Skeletal muscle tissue (tissue), 4 donors: Measurements from ENCODE around the gene STMN3. TPM values are rescaled to one million over a fixed set of nuclear protein-coding genes. Genes with fewer than 3 reads are reported as not detected.

Experiments used
- H3K27ac ChIP-seq: one replicate; pipeline ENCODE4 v1.7.0; 2013; ENCODE audit warnings: mild to moderate bottlenecking, low read depth, low read length, inconsistent platforms
- H3K27me3 ChIP-seq, 3 donors: one replicate each; pipeline ENCODE4 v1.7.0; 2013; ENCODE audit warnings: low read length in 3 of 3; ENCODE audit not compliant: control insufficient read depth in 3 of 3, insufficient read depth in 3 of 3
- H3K36me3 ChIP-seq, 3 donors: one replicate each; pipeline ENCODE4 v1.7.0; 2013; ENCODE audit warnings: low read length in 3 of 3; ENCODE audit not compliant: control insufficient read depth in 3 of 3, insufficient read depth in 3 of 3
- H3K4me1 ChIP-seq, 3 donors: one replicate each; pipeline ENCODE4 v1.7.0; 2013; ENCODE audit warnings: low read length in 3 of 3, mild to moderate bottlenecking in 3 of 3; ENCODE audit not compliant: control insufficient read depth in 3 of 3, insufficient read depth in 3 of 3
- H3K4me3 ChIP-seq, 3 donors: one replicate each; pipeline ENCODE4 v1.7.0; 2013; ENCODE audit warnings: low read length in 3 of 3
- H3K9ac ChIP-seq, 3 donors: one replicate each; pipeline ENCODE4 v1.7.0; 2013; ENCODE audit warnings: low read length in 3 of 3, mild to moderate bottlenecking in 3 of 3, moderate library complexity in 2 of 3, low read depth in 1 of 3
- H3K9me3 ChIP-seq, 3 donors: one replicate each; pipeline ENCODE4 v1.7.0; 2013; ENCODE audit warnings: low read length in 3 of 3; ENCODE audit not compliant: control insufficient read depth in 3 of 3
- total RNA-seq: library from RNA; depleted of rRNA; stranded (reverse); fragments of >200 nt; gene quantifications from one replicate; pipeline ENCODE4 v1.2.3, GENCODE V29; 2014
- donor health status: Osteomylitis.

STMN3 gene
- total RNA-seq, 1 donor from 2014 or later: 10.4 TPM

DNA sequence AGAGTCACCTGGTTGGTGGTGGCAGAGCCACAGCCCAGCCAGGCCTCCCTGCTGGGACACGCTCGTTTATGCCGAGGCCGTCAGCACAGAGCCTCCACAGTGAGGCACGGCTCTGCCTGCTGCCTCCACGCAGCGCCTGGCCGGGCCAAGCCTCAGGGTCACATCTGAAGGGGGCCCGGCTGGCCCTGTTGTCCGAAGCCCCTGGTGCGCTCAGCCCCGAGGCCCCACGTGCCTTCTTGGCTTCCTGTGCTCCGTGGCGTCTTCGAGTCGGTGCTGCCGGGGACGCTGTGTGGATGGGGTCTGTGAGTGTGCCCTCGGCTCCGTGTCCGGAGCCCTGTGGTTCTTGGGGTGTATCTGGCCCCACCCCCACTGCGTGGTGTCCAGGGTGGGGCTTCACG, 32.9 kb upstream of the STMN3 start:
- peaks cover 0 to 4% (median 2%) of the 10 kb centered on the region in 3 donors for H3K36me3 ChIP-seq
- no peaks in the 10 kb centered on the region for H3K9me3 ChIP-seq
- peak overlapping the region; percentile 32 to 65 (median 57) for H3K9ac ChIP-seq
- H3K27ac ChIP-seq: peak overlapping the region; percentile 93
- no peak overlapping the region for H3K4me3 ChIP-seq
- H3K27me3 ChIP-seq: no peaks in the 10 kb centered on the region
- peaks cover 41 to 55% (median 46%) of the 10 kb centered on the region in 3 donors for H3K4me1 ChIP-seq

DNA sequence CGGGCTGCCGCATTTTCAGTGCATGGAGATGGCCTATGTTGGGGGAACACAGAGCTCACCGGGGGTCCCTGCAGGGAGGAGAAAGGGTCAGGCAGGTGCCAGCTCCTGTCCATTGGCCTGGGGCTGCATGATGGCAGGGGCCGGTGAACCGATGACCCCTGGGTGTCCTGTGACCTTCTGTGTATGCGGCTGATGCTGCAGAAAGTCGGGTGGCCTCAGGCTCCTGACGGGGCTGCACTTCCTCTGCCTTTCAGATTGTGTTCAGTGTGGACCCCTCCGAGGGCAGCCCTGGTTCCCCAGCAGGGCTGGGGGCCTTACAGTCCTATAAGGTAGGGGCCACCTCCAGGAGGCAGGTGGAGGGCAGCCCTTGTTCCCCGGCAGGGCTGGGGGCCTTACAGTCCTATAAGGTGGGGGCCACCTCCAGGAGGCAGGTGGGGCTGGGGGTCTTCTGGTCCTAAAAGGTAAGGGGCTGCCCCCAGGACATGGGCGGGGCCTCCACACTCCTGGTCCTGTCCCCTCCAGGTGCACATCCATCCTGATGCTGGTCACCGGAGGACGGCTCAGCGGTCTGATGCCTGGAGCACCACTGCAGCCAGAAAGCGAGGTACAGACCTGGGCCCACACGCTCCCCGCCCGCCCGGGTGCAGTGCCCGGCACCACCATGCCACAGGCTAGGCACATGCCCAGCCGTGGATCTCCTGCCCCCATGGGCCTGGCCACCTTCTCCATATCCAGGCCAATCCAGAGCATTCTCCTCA, 32.2 kb upstream of the STMN3 start:
- Histone ChIP-seq H3K9ac (peak overlapping the region in 2 of 3 donors; percentile 32 to 57), H3K4me3 (no peak overlapping the region), H3K27ac (peak overlapping the region; percentile 93), H3K9me3 (no peaks in the 10 kb centered on the region), H3K4me1 (peaks cover 41 to 55% (median 46%) of the 10 kb centered on the region in 3 donors), H3K36me3 (peaks cover 0 to 4% (median 2%) of the 10 kb centered on the region in 3 donors), H3K27me3 (no peaks in the 10 kb centered on the region)

DNA sequence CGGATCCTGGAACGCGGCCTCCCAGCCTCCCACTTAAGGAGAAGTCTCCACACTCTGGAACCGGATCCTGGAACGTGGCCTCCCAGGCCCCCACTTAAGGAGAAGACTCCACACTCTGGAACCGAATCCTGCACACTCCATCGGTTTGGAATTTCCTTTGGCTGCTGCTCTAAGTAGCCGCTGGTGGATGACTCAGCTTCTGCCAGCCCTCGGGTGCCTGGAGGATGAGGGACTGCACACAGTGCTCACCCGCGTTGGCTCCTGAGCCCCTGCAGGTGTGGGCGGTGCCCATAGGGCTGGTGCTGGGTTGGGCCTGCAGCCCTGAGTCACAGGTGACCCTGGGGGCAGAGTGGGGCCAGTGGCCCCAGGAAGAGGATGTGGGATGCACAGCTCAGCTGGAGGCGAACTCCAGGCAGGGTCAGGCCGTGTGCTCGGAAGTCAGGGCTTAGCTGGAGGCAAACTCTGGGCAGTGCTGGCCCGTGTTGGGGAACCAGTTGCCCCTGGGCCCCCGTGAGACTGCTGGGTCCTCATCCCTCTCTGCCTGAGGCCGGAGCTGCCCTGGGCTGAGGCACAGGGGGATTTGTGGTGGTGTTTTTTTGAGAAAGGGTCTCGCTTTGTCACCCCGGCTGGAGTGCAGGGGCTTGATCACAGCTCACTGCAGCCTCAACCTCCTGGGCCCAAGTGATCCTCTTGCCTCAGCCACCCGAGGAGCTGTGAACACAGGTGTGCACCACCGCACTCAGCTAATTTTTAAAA, 29.3 kb upstream of the STMN3 start:
- H3K4me1 ChIP-seq: peaks cover 35 to 44% (median 36%) of the 10 kb centered on the region in 3 donors
- H3K9ac ChIP-seq: peak overlapping the region in 2 of 3 donors; percentile 50 to 51

GRCh38 chr20:63681609-63682142, 28.5 kb upstream of the STMN3 start:
- Histone ChIP-seq H3K4me1 (peaks cover 26 to 35% (median 27%) of the 10 kb centered on the region in 3 donors), H3K36me3 (peaks cover 12 to 24% (median 22%) of the 10 kb centered on the region in 3 donors), H3K27me3 (no peaks in the 10 kb centered on the region), H3K4me3 (no peak overlapping the region), H3K9ac (peak overlapping the region in 1 of 3 donors; percentile 16), H3K27ac (peak overlapping the region; percentile 79), H3K9me3 (no peaks in the 10 kb centered on the region)

More for the DNA sequence above, 29.3 kb upstream of the STMN3 start:
- no peaks in the 10 kb centered on the region for H3K9me3 ChIP-seq
- H3K27ac ChIP-seq: peak overlapping the region; percentile 79
- peaks cover 12 to 22% (median 18%) of the 10 kb centered on the region in 3 donors for H3K36me3 ChIP-seq
- no peaks in the 10 kb centered on the region for H3K27me3 ChIP-seq
- no peak overlapping the region for H3K4me3 ChIP-seq

- Histone ChIP-seq H3K4me1 (peaks cover 20 to 29% (median 21%) of the 10 kb centered on the region in 3 donors), H3K4me3 (no peak overlapping the region), H3K9ac (no peak overlapping the region), H3K36me3 (peaks cover 15 to 28% (median 26%) of the 10 kb centered on the region in 3 donors), H3K27me3 (no peaks in the 10 kb centered on the region), H3K9me3 (no peaks in the 10 kb centered on the region), H3K27ac (no peak overlapping the region)
Measured at GRCh38 chr20:63680857-63681608, 27.8 kb upstream of the STMN3 start.

GRCh38 chr20:63680427-63680826, 27.2 kb upstream of the STMN3 start:
- H3K9ac ChIP-seq: no peak overlapping the region
- H3K36me3 ChIP-seq: peaks cover 19 to 34% (median 29%) of the 10 kb centered on the region in 3 donors
- H3K27ac ChIP-seq: no peak overlapping the region
- peaks cover 15 to 23% (median 16%) of the 10 kb centered on the region in 3 donors for H3K4me1 ChIP-seq
- H3K27me3 ChIP-seq: no peaks in the 10 kb centered on the region
- no peak overlapping the region for H3K4me3 ChIP-seq
- no peaks in the 10 kb centered on the region for H3K9me3 ChIP-seq

DNA sequence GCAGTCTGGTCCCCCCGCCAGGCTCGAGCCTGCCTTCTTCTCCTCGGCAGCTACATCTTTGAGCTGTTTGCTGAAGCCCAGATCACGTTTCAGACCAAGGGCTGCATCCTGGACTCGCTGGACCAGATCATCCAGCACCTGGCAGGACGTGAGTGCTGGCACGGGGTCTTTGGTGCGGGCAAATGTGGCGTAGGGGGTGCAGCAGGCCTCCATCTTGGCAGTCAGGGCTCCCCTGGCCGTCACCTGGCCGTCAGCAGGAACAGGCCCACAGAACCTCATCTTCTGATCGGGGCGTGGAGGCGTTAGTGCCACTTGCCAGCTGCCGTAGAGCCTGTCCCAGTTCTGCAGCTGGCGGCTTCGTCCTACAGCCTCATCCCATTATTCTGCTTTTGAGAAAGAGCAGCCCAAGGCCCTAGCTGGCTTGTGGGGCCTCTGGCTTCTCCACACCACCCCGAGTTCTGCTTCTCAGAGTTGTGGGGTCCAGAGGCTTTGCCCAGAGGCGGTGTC, 26.6 kb upstream of the STMN3 start:
- Histone ChIP-seq H3K4me3 (no peak overlapping the region), H3K36me3 (peaks cover 21 to 37% (median 29%) of the 10 kb centered on the region in 3 donors), H3K4me1 (peaks cover 14 to 19% (median 16%) of the 10 kb centered on the region in 3 donors), H3K9ac (no peak overlapping the region), H3K27me3 (no peaks in the 10 kb centered on the region), H3K9me3 (no peaks in the 10 kb centered on the region), H3K27ac (no peak overlapping the region)

DNA sequence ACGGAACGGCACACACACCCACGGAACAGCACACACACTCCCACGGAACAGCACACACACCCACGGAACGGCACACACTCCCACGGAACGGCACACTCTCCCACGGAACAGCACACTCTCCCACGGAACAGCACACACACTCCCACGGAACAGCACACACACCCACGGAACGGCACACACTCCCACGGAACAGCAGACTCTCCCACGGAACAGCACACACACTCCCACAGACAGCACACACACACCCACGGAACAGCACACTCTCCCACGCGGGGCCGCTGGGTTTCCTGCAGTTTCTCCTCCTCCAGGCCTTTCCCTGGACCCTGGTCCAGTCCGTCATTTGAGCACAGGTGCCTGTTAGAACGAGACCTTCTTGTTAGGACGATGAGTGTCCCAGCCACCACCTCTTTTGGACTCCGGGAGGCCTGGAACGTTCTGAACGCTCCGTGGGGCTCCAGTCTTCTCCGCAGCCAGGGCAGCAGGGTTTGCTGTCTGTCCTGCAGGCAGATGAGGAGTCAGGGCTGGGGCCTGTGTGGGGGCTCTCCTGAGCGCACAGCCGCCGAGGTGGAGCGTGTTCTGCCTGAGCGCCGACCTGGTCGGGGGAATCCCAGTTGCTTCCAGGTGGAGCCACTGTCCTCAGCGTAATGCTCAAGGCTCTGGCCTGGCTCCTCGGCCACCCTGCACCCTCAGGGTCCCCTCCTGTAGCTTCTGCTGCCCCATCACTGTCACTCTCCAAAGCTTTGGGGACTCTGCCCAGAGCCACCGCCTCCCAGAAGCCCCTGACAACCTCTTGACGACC, 25.6 kb upstream of the STMN3 start:
- H3K4me1 ChIP-seq: peaks cover 14 to 19% (median 16%) of the 10 kb centered on the region in 3 donors
- H3K9me3 ChIP-seq: no peaks in the 10 kb centered on the region
- no peak overlapping the region for H3K27ac ChIP-seq
- H3K9ac ChIP-seq: no peak overlapping the region
- H3K36me3 ChIP-seq: peaks cover 26 to 42% (median 34%) of the 10 kb centered on the region in 3 donors
- H3K27me3 ChIP-seq: no peaks in the 10 kb centered on the region
- no peak overlapping the region for H3K4me3 ChIP-seq

DNA sequence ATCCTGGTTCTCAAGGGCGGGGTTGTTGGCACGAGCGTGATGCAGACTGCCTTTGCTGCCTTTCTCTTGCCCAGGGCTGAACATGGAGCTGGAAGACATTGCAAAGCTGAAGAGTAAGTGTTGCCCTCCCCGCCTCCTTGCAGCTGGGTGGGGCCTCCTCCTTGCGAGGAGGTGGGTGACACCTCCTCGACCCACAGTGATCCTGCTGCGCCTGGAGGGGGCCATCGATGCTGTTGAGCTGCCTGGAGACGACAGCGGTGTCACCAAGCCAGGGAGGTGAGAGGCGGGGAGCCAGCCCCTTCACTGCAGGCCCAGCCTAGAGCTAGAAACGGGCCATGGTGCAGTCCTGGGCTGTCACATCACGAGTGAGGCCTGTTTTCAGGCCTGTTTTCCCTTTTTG, 24.8 kb upstream of the STMN3 start:
- H3K9ac ChIP-seq: no peak overlapping the region
- peaks cover 11 to 16% (median 13%) of the 10 kb centered on the region in 3 donors for H3K4me1 ChIP-seq
- H3K27ac ChIP-seq: no peak overlapping the region
- no peaks in the 10 kb centered on the region for H3K27me3 ChIP-seq
- no peaks in the 10 kb centered on the region for H3K9me3 ChIP-seq
- H3K4me3 ChIP-seq: no peak overlapping the region
- H3K36me3 ChIP-seq: peaks cover 29 to 45% (median 37%) of the 10 kb centered on the region in 3 donors
